H1 (cell line): ENCODE data around the gene PARD3. TPM values are rescaled to one million over a fixed set of nuclear protein-coding genes. Genes with fewer than 3 reads are reported as not detected.

ENCODE experiments used
- CTCF ChIA-PET: fragments of 300-600 bp; sonication (Branson Sonifier 250); formaldehyde crosslinking; loops from one replicate; lab custom pipeline; 2021; ENCODE audit not compliant: partially characterized antibody; lab: Charles Lee
- POLR2A ChIA-PET: fragments of 300-600 bp; sonication (Branson Sonifier 250); formaldehyde crosslinking; loops from one replicate; lab custom pipeline; 2021; ENCODE audit warnings: inconsistent platforms; ENCODE audit not compliant: partially characterized antibody; lab: Charles Lee
- DNase-seq, 2 experiments: peaks; one replicate each; pipeline versions ENCODE4 v3.0.0 to v3.0.0-alpha.2; 2010 to 2022; ENCODE audit warnings: low spot score in 2 of 2, low read depth in 1 of 2, mixed read lengths in 1 of 2
- FAIRE-seq: peaks from 2 replicates; lab custom pipeline; 2011; peaks lifted over from hg19 to GRCh38; lab: Jason Lieb, UNC
- H2AFZ ChIP-seq: 2 replicates; pipeline ENCODE4 v1.8.1; 2012; ENCODE audit warnings: low read length, inconsistent platforms
- H2AK5ac ChIP-seq: 2 replicates; pipeline ENCODE4 v1.6.1; 2013; ENCODE audit warnings: low read depth, low read length
- H2BK120ac ChIP-seq: replicated peaks from 2 replicates; pipeline ENCODE3; 2013; ENCODE audit warnings: low read depth, low read length, inconsistent platforms
- H2BK12ac ChIP-seq: 2 replicates; pipeline ENCODE4 v1.6.1; 2013; ENCODE audit warnings: low read depth, low read length
- H2BK15ac ChIP-seq: 2 replicates; pipeline ENCODE4 v1.6.1; 2013; ENCODE audit warnings: low read length
- H2BK20ac ChIP-seq: 2 replicates; pipeline ENCODE4 v1.6.1; 2013; ENCODE audit warnings: low read length
- H2BK5ac ChIP-seq: 2 replicates; pipeline ENCODE4 v1.6.1; 2013; ENCODE audit warnings: low read depth, low read length
- H3K14ac ChIP-seq: 2 replicates; pipeline ENCODE4 v1.6.1; 2013; ENCODE audit warnings: inconsistent platforms; ENCODE audit not compliant: insufficient read length
- H3K18ac ChIP-seq: 2 replicates; pipeline ENCODE4 v1.6.1; 2013; ENCODE audit warnings: low read length; ENCODE audit errors: extremely low read depth
- H3K23ac ChIP-seq: 2 replicates; pipeline ENCODE4 v1.6.1; 2013; ENCODE audit warnings: inconsistent platforms; ENCODE audit not compliant: insufficient read length
- H3K23me2 ChIP-seq: 2 replicates; pipeline ENCODE4 v1.6.1; 2013; ENCODE audit warnings: low read depth, low read length
- H3K27ac ChIP-seq: 2 replicates; pipeline ENCODE4 v1.6.1; 2011; ENCODE audit warnings: low read depth, low read length, inconsistent platforms
- H3K27me3 ChIP-seq, 4 experiments: replicated peaks in 1 of 4; 1 replicate in 1 of 4; 2 replicates in 3 of 4; pipeline versions ENCODE4 v1.6.1 to v1.8.1; 2011 to 2013; ENCODE audit warnings: low read length in 3 of 4, mild to moderate bottlenecking in 3 of 4, inconsistent platforms in 2 of 4, mixed read lengths in 2 of 4, moderate library complexity in 1 of 4; ENCODE audit not compliant: control insufficient read depth in 3 of 4, insufficient read depth in 3 of 4; ENCODE audit errors: extremely low read depth in 1 of 4
- H3K36me3 ChIP-seq, 4 experiments: 2 replicates each; pipeline versions ENCODE4 v1.6.1 to v1.8.1; 2011 to 2013; ENCODE audit warnings: mild to moderate bottlenecking in 4 of 4, low read length in 3 of 4, moderate library complexity in 2 of 4, control low read depth in 1 of 4, inconsistent platforms in 1 of 4; ENCODE audit not compliant: insufficient read depth in 4 of 4, control insufficient read depth in 2 of 4
- H3K4ac ChIP-seq: replicated peaks from 2 replicates; pipeline ENCODE3; 2013; ENCODE audit warnings: low read length, low read depth, mixed read lengths, inconsistent platforms; ENCODE audit not compliant: insufficient read length
- H3K4me1 ChIP-seq, 4 experiments: replicated peaks in 1 of 4; 1 replicate in 1 of 4; 2 replicates in 3 of 4; pipeline versions ENCODE4 v1.6.1 to v1.8.1; 2011 to 2013; ENCODE audit warnings: low read length in 3 of 4, inconsistent platforms in 2 of 4, mixed read lengths in 1 of 4; ENCODE audit not compliant: insufficient read depth in 4 of 4, control insufficient read depth in 3 of 4
- H3K4me2 ChIP-seq, 2 experiments: 2 replicates each; pipeline versions ENCODE4 v1.6.1 to v1.8.1; 2011 to 2013; ENCODE audit warnings: low read depth in 2 of 2, low read length in 2 of 2, control low read depth in 1 of 2, inconsistent platforms in 1 of 2, mild to moderate bottlenecking in 1 of 2; ENCODE audit not compliant: insufficient read depth in 1 of 2
- H3K4me3 ChIP-seq, 4 experiments: fragments of 200-600, 300-600 bp in 1 of 4; sonication (generic), shearing (Covaris generic), sonication (Bioruptor Twin) in 1 of 4; 2 replicates each; pipeline versions ENCODE4 v1.5.1 to v1.8.1; 2011 to 2016; ENCODE audit warnings: low read length in 4 of 4, low read depth in 3 of 4, control low read depth in 2 of 4, inconsistent platforms in 2 of 4, mild to moderate bottlenecking in 2 of 4, mixed read lengths in 1 of 4, moderate library complexity in 1 of 4; ENCODE audit not compliant: insufficient read depth in 2 of 4; ENCODE audit errors: extremely low read depth in 1 of 4
- H3K56ac ChIP-seq: replicated peaks from 2 replicates; pipeline ENCODE3; 2013; ENCODE audit warnings: low read depth, mild to moderate bottlenecking, mixed read lengths, low read length, inconsistent platforms; ENCODE audit not compliant: insufficient read length
- H3K79me1 ChIP-seq: 2 replicates; pipeline ENCODE4 v1.6.1; 2013; ENCODE audit warnings: low read depth, low read length, control low read depth
- H3K79me2 ChIP-seq, 2 experiments: 2 replicates each; pipeline versions ENCODE4 v1.6.1 to v1.8.1; 2012 to 2013; ENCODE audit warnings: low read length in 2 of 2, mild to moderate bottlenecking in 2 of 2, inconsistent platforms in 1 of 2; ENCODE audit not compliant: insufficient read depth in 2 of 2, control insufficient read depth in 1 of 2
- H3K9ac ChIP-seq, 4 experiments: replicated peaks in 1 of 4; 1 replicate in 1 of 4; 2 replicates in 3 of 4; pipeline versions ENCODE4 v1.6.1 to v1.8.1; 2011 to 2013; ENCODE audit warnings: low read depth in 3 of 4, low read length in 3 of 4, control low read depth in 2 of 4, mild to moderate bottlenecking in 2 of 4, moderate library complexity in 2 of 4, inconsistent platforms in 1 of 4; ENCODE audit errors: extremely low read depth in 1 of 4
- H3K9me3 ChIP-seq, 2 experiments: 2 replicates each; pipeline versions ENCODE4 v1.6.1 to v1.8.1; 2012 to 2013; ENCODE audit warnings: mild to moderate bottlenecking in 2 of 2, moderate library complexity in 2 of 2, control low read depth in 1 of 2, inconsistent platforms in 1 of 2, low read depth in 1 of 2, low read length in 1 of 2, mixed read lengths in 1 of 2; ENCODE audit not compliant: insufficient read depth in 2 of 2
- H4K20me1 ChIP-seq, 2 experiments: replicated peaks in 1 of 2; 2 replicates each; pipeline versions ENCODE3 to v1.8.1; 2011 to 2013; ENCODE audit warnings: inconsistent platforms in 2 of 2, low read length in 2 of 2, mild to moderate bottlenecking in 1 of 2; ENCODE audit not compliant: insufficient read depth in 2 of 2, control insufficient read depth in 1 of 2
- H4K5ac ChIP-seq: 2 replicates; pipeline ENCODE4 v1.6.1; 2013; ENCODE audit warnings: low read length, low read depth, mixed read lengths, inconsistent platforms; ENCODE audit not compliant: insufficient read length
- H4K8ac ChIP-seq: 2 replicates; pipeline ENCODE4 v1.8.0; 2013; ENCODE audit warnings: mild to moderate bottlenecking, moderate library complexity, low read length, inconsistent platforms; ENCODE audit not compliant: insufficient read depth; ENCODE audit errors: extremely low read depth
- H4K91ac ChIP-seq: replicated peaks from 2 replicates; pipeline ENCODE3; 2013; ENCODE audit warnings: low read length, mixed read lengths, inconsistent platforms; ENCODE audit not compliant: insufficient read length
- BACH1 ChIP-seq: IDR thresholded peaks from 2 replicates; pipeline ENCODE4 v1.6.1; 2012; ENCODE audit warnings: low read length, improper control_type of control experiment
- CHD1 ChIP-seq: IDR thresholded peaks from 2 replicates; pipeline ENCODE4 v1.6.1; 2012; ENCODE audit warnings: low read depth, low read length, improper control_type of control experiment
- EGR1 ChIP-seq: IDR thresholded peaks from 2 replicates; pipeline ENCODE4 v1.6.1; 2011; ENCODE audit warnings: low read depth, low read length, borderline replicate concordance
- RAD21 ChIP-seq, 2 experiments: IDR thresholded peaks in 1 of 2; conservative IDR thresholded peaks in 1 of 2; 2 replicates each; pipeline ENCODE4 v1.6.1; 2011; ENCODE audit warnings: low read depth in 2 of 2, low read length in 2 of 2, improper control_type of control experiment in 1 of 2, inconsistent platforms in 1 of 2, mild to moderate bottlenecking in 1 of 2, moderate library complexity in 1 of 2
- RBBP5 ChIP-seq: IDR thresholded peaks from 2 replicates; pipeline ENCODE4 v1.7.1; 2012; ENCODE audit warnings: low read depth, mild to moderate bottlenecking, inconsistent platforms, low read length, moderate library complexity, borderline replicate concordance
- SIX5 ChIP-seq: IDR thresholded peaks from 2 replicates; pipeline ENCODE4 v1.6.1; 2011; ENCODE audit warnings: mild to moderate bottlenecking, low read depth, low read length
- SP4 ChIP-seq: IDR thresholded peaks from 2 replicates; pipeline ENCODE4 v1.6.1; 2012; ENCODE audit warnings: low read length, inconsistent platforms
- WGBS, 2 experiments: shearing (Covaris generic) in 1 of 2; methylation state at CpG; one replicate each; pipeline versions ENCODE4 v1.1.6 to v1.1.7; 2013 to 2015; ENCODE audit warnings: low lambda C conversion rate in 2 of 2, mixed read lengths in 2 of 2, inconsistent platforms in 1 of 2, low coverage in 1 of 2, missing lambda C conversion rate in 1 of 2; ENCODE audit not compliant: insufficient replicate concordance in 2 of 2, insufficient coverage in 1 of 2, insufficient read length in 1 of 2; ENCODE audit errors: extremely low coverage in 1 of 2, missing lambda C conversion rate in 1 of 2; 5-methylcytosine and 5-hydroxymethylcytosine counted together
- polyA plus RNA-seq, 7 experiments: library from polyadenylated mRNA; depleted of rRNA in 3 of 7; stranded (reverse) in 5 of 7; unstranded in 2 of 7; fragments of >200 nt in 5 of 7; fragments of 200-250 nt in 2 of 7; gene quantifications; 1 replicate in 5 of 7; 2 replicates in 1 of 7; 4 replicates in 1 of 7; pipeline versions ENCODE4 v1.2.1 to v1.2.3, GENCODE V29; 2011 to 2013; ENCODE audit warnings: missing spikeins in 2 of 7, mixed read lengths in 2 of 7
- total RNA-seq: library from RNA; stranded (reverse); fragmentation: NEBNext Ultra II Directional; extraction: Animal tissue kit (Norgen Biotek cat#: 25700); gene quantifications from 2 replicates; pipeline ENCODE4 v1.2.1, GENCODE V29; 2021

PARD3 gene
- total and polyA plus RNA-seq, 2 of the 8 experiments (the other 6 are each of a cell fraction or from before 2014, with no cell fraction given): 19.7 to 49.1 TPM

- H3K4me2 ChIP-seq: peak overlapping the region in 1 of 2 experiments; percentile 30; a peak in 1 of 4 replicates
- H3K18ac ChIP-seq: peak overlapping the region; percentile 44; the same call in 1 of the 2 replicates
- no peaks in the 10 kb centered on the region for H4K20me1 ChIP-seq
- H3K4ac ChIP-seq: no peak overlapping the region
- H3K23ac ChIP-seq: no peak overlapping the region
- peak overlapping the region; percentile 49; the same call in 1 of the 2 replicates for H2BK20ac ChIP-seq
- no peaks in the 10 kb centered on the region for H3K79me1 ChIP-seq
- peak overlapping the region; percentile 86 for H2BK5ac ChIP-seq
- no peak overlapping the region for H3K4me3 ChIP-seq
- H3K56ac ChIP-seq: no peak overlapping the region
- H3K9ac ChIP-seq: no peak overlapping the region
- DNase-seq (no peak), FAIRE-seq (no peak)
- H2BK120ac ChIP-seq: no peak overlapping the region
- H3K14ac ChIP-seq: no peak overlapping the region
- WGBS, 2 experiments: 81% methylated on average over 7 of the region's 7 CpGs; no CpG with 5 or more reads in 1 of the 2 experiments
- ChIA-PET POLR2A (interaction anchor here (2.2 to 2.7 kb wide), 2 partner anchors 8 to 11 kb away, joined by 7 to 11 read pairs; no protein-coding TSS in a partner anchor), CTCF (interaction anchor here (0.7 to 1.5 kb wide), 4 partner anchors 14 to 339 kb away, joined by 3 to 5 read pairs (median 4); no protein-coding TSS in a partner anchor)
- TF ChIP-seq CHD1 (no peak), SIX5 (no peak), BACH1 (no peak), RBBP5 (no peak), SP4 (no peak), EGR1 (no peak), RAD21 (IDR thresholded peaks at IDR 0.05 in 1 of 2, conservative IDR thresholded peaks at IDR 0.05 in 1 of 2; ENCODE audit: low read depth in 2 of 2, low read length in 2 of 2) (no peak)
- peaks cover 13 to 44% (median 41%) of the 10 kb centered on the region in 4 experiments for H3K4me1 ChIP-seq
- no peak overlapping the region for H2BK15ac ChIP-seq
- H2AK5ac ChIP-seq: 0 out of 2 replicates have a peak overlapping the region, but pooled peaks have one; percentile 2
- H3K23me2 ChIP-seq: no peaks in the 10 kb centered on the region
- peak overlapping the region; percentile 76 for H2BK12ac ChIP-seq
- no peaks in the 10 kb centered on the region for H3K9me3 ChIP-seq
- H4K8ac ChIP-seq: no peak overlapping the region
- H4K5ac ChIP-seq: no peak overlapping the region
- no peak overlapping the region for H3K27ac ChIP-seq
- no peaks in the 10 kb centered on the region for H3K79me2 ChIP-seq
- H3K27me3 ChIP-seq: no peaks in the 10 kb centered on the region
- no peak overlapping the region for H4K91ac ChIP-seq
- no peaks in the 10 kb centered on the region for H3K36me3 ChIP-seq
- no peak overlapping the region for H2AFZ ChIP-seq
Observed at GRCh38 chr10:34185998-34186397, 629.1 kb downstream of the PARD3 start.
